Measurements from ENCODE around the gene HOXC4.
"Not testable (repeated sequence)": the region's sequence is repeated elsewhere in the genome, so short reads cannot be mapped to it uniquely, and the experiment has no call there.

The HOXC4 gene

GRCh38 chr12:54095928-54096327 lies 42.3 kb downstream of the HOXC4 start:
- DNase-seq, result not testable (repeated sequence)

GRCh38 chr12:54098644-54099043 lies 45.0 kb downstream of the HOXC4 start:
- DNase-seq, result not testable (repeated sequence)

- not testable (repeated sequence) for DNase-seq
Measured at GRCh38 chr12:54100588-54100987, 47.0 kb downstream of the HOXC4 start.

- not testable (repeated sequence) for DNase-seq
Measured at GRCh38 chr12:54102223-54102622, 48.6 kb downstream of the HOXC4 start.

- not testable (repeated sequence) for DNase-seq
Measured at GRCh38 chr12:54103827-54104226, 50.2 kb downstream of the HOXC4 start.
